GM19240 (cell line): ENCODE results near the gene ZNF778.
"Not testable (repeated sequence)": the region's sequence is repeated elsewhere in the genome, so short reads cannot be mapped to it uniquely, and the experiment has no call there.

ENCODE experiments used
- DNase-seq: peaks from one replicate; pipeline ENCODE4 v3.0.0; 2011; ENCODE audit warnings: low spot score; ENCODE audit not compliant: insufficient read length

The ZNF778 gene

DNA sequence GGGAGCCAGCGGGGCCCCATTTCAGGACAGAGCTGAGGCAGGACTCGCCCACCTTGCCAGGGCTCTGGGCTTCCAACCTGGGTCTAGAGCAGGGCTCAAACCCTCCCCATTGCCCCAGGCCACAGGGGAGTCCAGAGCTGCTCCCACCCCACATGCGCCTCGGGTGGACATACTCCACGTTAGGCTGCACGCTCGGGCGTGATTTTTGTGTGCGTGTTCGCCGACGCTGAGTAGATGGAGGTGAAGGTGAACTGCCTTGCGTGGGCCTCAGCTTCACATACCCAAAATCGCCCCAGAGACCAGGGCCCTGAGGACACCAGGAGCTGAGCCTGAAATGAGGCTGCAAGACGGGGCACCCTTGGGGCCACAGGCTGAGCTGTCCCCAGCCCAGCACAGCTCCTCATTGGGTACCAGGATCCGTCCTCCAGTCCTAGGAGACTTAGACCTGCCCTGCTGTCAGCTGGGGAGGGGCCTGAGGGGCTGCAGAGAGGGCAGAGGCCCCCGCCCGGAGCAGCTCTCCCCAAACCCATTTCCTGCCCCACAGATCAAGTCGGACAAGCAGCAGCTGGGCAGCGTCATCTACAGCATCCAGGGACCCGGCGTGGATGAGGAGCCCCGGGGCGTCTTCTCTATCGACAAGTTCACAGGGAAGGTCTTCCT, 37.7 kb upstream of the ZNF778 start:
- DNase-seq, result no peak

DNA sequence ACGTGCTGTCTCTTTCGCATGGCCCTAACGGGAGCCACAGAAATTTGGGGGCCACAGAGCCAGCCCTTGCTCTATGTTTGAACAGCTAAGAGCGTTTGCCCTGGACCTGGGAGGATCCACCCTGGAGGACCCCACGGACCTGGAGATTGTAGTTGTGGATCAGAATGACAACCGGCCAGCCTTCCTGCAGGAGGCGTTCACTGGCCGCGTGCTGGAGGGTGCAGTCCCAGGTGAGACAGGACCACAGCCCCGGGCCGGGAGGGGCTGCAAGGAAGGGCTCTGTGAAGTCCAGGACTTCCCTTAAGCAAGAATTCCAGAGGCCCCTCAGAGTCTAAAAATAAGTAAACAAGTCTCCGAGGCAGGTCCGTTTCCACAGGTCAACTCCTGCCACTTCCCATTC, 34.0 kb upstream of the ZNF778 start:
- DNase-seq, result no peak

DNA sequence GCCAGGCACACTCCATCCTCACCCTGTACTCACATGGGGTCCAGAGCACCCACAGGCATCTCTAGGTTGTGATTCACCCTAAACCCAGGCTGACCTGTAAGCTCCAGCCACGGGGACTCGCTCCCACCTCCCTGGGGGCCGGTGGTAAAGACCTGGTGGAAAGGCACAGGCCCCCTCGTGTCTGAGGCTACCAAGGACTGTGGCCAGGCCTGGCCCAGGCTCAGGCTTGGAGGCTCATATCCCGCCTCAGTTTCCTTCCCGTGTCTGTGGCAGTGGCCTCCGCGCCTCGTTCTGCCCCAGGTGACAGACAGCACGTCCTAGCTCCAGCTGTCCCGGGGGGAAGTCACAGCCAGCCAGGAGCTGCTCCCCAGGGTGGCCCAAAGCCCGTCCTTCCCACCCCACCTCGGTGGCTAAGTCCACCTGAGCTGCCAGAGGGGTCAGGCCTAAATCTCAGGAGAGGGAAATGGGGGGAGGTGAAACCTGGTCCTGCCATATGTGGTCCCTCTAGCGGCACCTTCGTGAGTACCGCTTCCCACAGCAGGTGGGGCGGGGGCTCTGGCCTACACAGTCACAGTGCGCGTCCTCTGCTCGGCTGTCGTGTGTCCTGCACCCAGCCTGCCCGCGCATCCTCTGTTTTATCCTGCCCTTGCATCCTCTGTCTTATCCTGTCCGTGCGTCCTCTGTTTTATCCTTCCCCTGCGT, 33.4 kb upstream of the ZNF778 start:
- no peak for DNase-seq

DNA sequence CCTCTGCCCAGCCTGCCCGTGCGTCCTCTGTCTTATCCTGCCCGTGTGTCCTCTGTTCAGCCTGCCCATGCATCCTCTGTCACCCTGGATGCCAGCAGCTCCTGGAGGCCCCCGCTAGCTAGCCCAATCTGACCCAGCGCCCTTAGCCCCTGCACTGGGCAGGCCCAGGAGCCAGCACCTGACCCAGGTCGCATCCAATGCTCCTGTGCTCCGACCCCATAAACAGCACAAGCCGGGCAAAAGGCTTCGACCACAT, 32.9 kb upstream of the ZNF778 start:
- no peak for DNase-seq

DNA sequence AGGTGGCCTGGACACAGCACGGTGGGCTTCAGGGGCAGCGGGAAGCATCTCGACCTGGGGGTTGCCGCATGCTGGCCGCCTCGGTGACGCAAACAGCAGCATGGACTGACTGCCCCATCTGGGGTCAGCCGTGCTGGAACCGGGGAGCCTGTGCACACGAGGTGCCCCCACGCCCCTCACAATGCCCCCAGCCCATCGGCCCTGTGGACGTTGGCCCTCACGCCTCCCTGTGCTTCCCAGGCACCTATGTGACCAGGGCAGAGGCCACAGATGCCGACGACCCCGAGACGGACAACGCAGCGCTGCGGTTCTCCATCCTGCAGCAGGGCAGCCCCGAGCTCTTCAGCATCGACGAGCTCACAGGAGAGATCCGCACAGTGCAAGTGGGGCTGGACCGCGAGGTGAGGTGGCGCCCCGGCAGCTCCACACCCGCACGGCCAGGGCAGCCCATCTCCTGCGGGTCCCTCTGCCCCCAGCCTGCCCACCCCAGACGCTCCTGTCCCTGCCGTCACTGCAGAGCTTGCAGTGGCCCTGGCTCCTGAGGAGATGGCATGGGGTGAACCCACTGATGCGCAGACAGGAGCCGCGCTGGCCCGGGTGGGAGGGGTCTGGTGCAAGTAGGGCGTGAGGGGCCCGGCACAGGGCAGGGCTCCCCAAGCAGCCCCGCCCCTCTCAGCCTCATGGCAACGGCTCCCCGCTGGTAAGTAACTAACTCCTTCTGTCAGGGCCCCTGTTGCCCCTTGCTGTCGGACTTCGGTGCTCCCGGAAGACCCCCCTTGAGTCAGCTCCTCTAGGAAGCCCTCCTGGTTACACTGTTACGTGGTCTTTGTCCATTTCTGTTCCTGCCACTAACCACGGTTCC, 32.3 kb upstream of the ZNF778 start:
- no peak for DNase-seq

DNA sequence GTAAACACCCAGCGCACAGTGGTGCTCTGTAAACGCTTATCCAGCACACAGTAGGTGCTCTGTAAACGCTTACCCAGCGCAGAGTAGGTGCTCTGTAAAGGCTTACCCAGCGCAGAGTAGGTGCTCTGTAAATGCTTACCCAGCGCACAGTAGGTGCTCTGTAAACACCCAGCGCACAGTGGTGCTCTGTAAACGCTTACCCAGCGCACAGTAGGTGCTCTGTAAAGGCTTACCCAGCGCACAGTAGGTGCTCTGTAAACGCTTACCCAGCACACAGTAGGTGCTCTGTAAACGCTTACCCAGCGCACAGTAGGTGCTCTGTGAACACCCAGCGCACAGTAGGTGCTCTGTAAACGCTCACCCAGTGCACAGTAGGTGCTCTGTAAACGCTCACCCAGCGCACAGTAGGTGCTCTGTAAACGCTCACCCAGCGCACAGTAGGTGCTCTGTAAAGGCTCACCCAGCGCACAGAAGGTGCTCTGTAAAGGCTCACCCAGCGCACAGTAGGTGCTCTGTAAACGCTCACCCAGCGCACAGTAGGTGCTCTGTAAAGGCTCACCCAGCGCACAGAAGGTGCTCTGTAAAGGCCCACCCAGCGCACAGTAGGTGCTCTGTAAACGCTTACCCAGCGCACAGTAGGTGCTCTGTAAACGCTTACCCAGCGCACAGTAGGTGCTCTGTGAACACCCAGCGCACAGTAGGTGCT, 31.5 kb upstream of the ZNF778 start:
- not testable (repeated sequence) for DNase-seq

DNA sequence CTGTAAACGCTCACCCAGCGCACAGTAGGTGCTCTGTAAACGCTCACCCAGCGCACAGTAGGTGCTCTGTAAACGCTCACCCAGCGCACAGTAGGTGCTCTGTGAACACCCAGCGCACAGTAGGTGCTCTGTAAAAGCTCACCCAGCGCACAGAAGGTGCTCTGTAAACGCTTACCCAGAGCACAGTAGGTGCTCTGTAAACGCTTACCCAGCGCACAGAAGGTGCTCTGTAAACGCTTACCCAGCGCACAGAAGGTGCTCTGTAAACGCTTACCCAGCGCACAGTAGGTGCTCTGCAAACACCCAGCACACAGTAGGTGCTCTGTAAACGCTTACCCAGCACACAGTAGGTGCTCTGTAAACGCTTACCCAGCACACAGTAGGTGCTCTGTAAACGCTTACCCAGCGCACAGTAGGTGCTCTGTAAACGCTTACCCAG, 30.9 kb upstream of the ZNF778 start:
- not testable (repeated sequence) for DNase-seq

DNA sequence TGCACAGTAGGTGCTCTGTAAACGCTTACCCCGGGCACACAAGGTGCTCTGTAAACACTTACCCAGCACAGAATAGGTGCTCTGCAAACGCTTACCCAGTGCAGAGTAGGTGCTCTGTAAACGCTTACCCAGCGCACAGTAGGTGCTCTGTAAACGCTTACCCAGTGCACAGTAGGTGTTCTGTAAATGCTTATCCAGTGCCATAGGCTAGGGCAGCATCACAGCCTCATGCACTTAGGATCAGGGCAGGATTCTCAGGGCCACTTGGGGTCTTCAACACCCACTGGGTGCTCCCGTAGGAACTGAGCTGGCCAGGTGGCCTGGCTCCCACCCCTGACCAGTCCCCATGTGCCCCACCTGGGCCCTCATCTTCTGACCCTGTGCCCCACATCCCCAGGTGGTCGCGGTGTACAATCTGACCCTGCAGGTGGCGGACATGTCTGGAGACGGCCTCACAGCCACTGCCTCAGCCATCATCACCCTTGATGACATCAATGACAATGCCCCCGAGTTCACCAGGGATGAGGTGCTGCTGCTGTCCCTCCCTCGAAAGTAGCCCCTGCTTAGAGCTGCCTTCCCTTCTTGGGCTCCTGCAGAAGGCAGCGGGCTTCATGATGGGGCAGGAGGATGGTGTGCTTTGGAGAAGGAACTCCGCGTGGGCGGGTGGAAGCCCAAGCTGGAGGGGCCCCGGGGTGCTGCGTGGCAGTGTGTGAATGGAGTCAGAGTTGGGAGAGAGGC, 30.3 kb upstream of the ZNF778 start:
- no peak for DNase-seq

DNA sequence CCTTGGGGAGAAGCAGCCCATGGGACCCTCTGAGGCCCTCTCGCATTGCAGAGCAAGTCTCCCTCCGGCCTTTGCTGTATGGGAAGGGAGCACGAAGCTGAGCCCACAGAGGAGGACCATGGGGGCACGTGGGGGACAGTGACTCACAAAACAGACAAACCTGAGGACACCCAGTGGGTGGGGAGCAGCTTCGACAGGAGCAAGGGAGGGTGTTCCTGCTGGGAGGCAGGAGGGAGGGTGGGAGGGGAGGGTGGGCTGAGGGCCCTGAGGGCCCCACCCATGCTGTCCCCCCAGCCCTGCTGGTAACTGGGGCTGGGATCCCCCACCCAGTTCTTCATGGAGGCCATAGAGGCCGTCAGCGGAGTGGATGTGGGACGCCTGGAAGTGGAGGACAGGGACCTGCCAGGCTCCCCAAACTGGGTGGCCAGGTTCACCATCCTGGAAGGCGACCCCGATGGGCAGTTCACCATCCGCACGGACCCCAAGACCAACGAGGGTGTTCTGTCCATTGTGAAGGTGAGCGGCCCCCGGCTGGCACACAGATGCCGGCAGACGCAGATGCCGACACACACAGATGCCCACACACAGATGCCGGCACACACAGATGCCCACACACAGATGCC, 29.6 kb upstream of the ZNF778 start:
- no peak for DNase-seq

DNA sequence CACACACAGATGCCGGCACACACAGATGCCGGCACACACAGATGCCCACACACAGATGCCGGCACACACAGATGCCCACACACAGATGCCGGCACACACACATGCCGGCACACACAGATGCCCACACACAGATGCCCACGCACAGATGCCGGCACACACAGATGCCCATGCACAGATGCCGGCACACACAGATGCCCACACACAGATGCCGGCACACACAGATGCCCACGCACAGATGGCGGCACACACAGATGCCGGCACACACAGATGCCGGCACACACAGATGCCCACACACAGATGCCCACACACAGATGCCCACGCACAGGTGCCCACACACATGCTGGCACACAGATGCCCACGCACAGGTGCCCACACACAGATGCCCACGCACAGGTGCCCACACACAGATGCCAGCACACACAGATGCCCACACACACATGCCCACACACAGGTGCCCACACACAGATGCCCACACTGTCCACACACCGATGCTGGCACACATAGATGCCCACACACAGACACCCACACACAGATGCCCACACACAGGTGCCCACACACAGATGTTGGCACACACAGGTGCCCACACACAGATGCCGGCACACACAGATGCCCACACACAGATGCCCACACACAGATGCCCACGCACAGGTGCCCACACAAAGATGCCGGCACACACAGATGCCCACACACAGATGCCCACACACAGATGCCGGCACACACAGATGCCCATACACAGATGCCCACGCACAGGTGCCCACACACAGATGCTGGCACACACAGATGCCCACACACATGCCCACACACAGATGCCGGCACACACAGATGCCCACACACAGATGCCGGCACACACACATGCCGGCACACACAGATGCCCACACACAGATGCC, 28.8 kb upstream of the ZNF778 start:
- not testable (repeated sequence) for DNase-seq

DNA sequence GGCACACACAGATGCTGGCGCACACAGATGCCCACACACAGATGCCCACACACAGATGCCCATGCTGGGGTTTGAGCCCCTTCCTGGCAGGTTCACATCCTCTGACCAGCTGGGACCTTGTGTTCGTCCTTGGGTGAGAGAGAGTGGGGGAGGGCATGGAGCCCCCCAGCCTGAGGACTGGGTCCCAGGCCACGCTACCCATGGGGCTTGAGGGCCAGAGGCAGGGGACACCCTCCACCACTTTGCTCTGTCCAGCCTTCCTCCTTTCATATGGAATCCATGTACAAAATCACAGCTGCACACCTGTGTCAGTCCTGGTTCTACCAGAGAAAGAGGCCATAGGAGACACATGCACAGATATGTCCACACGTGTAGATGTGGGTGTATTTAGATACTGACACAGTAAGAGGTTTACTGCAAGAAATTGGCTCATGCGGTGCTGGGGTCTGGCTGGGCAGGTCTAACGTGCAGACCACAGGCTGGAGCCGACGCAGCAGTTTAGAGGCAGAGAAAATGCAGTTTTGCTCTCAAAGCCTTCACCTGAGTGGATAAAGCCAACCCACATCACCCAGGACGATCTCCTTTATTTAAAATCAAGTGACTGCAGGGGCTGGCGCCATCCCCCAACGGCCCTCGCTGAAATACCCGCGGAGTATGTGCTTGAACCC, 28.0 kb upstream of the ZNF778 start:
- DNase-seq, result no peak

DNA sequence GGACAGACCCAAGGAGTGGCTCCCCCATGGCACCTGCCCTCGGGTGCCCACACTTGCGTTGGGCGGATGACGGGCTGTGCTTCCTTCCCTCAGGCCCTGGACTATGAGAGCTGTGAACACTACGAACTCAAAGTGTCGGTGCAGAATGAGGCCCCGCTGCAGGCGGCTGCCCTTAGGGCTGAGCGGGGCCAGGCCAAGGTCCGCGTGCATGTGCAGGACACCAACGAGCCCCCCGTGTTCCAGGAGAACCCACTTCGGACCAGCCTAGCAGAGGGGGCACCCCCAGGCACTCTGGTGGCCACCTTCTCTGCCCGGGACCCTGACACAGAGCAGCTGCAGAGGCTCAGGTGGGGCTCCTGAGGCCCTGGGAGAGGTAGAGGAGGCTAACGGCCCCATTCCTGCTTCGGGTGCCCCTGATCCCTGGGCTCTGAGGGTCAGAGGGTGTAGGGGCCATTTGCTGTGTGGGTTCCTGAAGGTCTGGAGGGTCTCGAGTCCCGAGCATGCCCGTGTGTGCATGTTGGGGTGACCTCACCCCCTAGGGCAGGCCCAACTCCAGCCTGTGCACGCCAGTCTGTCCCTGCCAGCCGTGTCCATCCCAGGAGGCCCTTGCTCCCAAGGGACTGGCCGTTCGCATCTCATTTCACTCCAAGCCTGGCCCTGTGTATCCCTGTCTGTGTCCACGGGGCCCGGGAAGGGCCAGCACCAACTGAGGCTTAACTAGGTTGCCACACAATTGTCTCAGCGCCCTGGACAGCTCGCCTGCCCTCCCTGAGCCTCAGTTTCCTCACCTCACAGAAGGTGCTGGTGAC, 27.1 kb upstream of the ZNF778 start:
- no peak for DNase-seq

DNA sequence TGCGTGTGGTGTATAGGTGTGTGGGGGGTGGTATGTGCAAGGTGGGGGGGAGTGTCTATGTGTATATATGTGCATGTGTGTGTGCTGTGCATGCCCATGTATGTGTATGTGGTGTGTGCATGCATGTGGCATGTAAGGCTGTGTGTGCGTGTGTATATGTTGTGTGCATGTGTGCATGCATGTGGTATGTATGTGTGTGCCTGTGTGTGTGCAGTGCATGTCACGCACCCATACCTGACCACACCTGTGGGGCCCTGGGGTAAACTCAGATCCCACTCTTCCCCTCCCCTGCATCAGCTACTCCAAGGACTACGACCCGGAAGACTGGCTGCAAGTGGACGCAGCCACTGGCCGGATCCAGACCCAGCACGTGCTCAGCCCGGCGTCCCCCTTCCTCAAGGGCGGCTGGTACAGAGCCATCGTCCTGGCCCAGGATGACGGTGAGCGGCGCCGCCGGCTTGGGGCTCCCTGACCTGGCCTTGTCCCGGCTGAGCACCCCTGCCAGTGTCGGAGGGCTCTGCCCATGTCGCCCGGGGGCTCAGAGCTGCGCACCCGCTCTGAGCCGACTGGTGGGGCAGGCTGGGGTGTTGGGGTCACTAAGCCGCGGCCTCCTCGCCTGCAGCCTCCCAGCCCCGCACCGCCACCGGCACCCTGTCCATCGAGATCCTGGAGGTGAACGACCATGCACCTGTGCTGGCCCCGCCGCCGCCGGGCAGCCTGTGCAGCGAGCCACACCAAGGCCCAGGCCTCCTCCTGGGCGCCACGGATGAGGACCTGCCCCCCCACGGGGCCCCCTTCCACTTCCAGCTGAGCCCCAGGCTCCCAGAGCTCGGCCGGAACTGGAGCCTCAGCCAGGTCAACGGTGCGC, 26.2 kb upstream of the ZNF778 start:
- no peak for DNase-seq

DNA sequence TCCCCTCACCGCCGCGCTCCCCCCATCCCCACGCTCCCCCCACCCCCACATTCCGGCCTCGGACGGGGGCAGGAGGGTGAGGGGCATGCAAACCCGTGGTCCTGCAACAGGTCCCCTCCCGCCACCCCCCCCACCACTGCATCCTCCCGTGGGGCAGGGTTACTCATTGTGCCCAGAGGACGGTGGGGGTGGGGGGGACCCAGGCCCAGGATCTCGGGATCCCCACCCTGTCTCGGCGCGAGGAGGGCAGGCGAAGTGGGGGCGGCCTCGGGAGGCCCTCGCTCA, 25.7 kb upstream of the ZNF778 start:
- DNase-seq, result no peak

DNA sequence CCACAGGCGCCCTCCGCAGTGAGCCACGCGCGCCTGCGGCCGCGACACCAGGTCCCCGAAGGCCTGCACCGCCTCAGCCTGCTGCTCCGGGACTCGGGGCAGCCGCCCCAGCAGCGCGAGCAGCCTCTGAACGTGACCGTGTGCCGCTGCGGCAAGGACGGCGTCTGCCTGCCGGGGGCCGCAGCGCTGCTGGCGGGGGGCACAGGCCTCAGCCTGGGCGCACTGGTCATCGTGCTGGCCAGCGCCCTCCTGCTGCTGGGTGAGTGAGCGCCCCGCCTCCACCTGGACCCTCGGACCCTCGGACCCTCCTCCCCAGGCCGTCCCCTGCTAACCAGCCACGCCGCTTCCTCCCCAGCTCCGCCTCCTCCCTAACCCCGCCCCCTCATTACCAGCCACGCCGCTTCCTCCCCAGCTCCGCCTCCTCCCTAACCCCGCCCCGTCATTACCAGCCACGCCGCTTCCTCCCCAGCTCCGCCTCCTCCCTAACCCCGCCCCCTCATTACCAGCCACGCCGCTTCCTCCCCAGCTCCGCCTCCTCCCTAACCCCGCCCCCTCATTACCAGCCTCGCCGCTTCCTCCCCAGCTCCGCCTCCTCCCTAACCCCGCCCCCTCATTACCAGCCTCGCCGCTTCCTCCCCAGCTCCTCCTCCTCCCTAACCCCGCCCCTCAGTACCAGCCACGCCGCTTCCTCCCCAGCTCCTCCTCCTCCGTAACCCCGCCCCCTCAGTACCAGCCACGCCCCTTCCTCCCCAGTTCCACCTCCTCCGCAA, 25.1 kb upstream of the ZNF778 start:
- DNase-seq, result not testable (repeated sequence)

DNA sequence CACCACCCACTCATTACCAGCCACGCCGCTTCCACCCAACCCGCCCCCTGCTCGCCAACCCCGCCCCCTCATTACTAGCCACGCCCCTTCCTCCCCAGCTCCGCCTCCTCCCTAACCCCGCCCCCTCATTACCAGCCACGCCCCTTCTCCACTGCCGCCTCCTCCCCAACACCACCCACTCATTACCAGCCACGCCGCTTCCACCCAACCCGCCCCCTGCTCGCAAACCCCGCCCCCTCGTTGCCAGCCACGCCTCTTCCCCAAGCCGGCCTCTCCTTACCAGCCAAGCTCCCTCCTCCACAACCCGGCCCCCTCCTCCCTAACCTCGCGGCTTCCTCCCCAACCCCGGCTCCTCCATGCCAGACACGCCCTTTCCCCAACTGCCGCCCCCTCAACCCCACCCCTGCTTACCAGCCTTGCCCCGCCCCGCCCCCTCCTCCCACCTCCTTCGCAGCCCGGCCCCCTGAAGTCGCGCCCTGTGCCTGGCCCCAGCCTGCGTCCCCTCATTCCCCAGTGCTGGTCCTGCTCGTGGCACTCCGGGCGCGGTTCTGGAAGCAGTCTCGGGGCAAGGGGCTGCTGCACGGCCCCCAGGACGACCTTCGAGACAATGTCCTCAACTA, 24.4 kb upstream of the ZNF778 start:
- DNase-seq, result peak; percentile 66
